ENCODE measurements around the gene BTRC.

GRCh38 chr10:101425535-101425934 is 71.6 kb downstream of the BTRC start:
- TF ChIP-seq CTCF (IDR thresholded peaks at IDR 0.05) (no peak), POLR2A (IDR thresholded peaks at IDR 0.05) (no peak)

All from stomach (tissue), 4 donors.